NCI-H187 (cell line): ENCODE results near the gene LHFPL3.
"Not testable (repeated sequence)": the region's sequence is repeated elsewhere in the genome, so short reads cannot be mapped to it uniquely, and the experiment has no call there.

ENCODE experiments used
- DNase-seq, 2 experiments: peaks; one replicate each; lab custom pipeline; 2025; lab: John Stamatoyannopoulos, UW

Gene LHFPL3

GRCh38 chr7:104695563-104695962, 367.2 kb downstream of the LHFPL3 start:
- DNase-seq: no peak

- no peak for DNase-seq
These were observed 371.9 kb downstream of the LHFPL3 start for GRCh38 chr7:104700336-104700735.

- DNase-seq: not testable (repeated sequence)
These were observed 392.6 kb downstream of the LHFPL3 start for GRCh38 chr7:104721027-104721426.

GRCh38 chr7:104723001-104723400, 394.6 kb downstream of the LHFPL3 start:
- DNase-seq: no peak

GRCh38 chr7:104758504-104758903, 430.1 kb downstream of the LHFPL3 start:
- DNase-seq: no peak

GRCh38 chr7:104761892-104762291, 433.5 kb downstream of the LHFPL3 start:
- no peak for DNase-seq

GRCh38 chr7:104767113-104767512, 438.7 kb downstream of the LHFPL3 start:
- no peak for DNase-seq

- no peak for DNase-seq
These were observed 439.6 kb downstream of the LHFPL3 start for GRCh38 chr7:104767826-104768536.

GRCh38 chr7:104772405-104773345, 444.3 kb downstream of the LHFPL3 start:
- no peak for DNase-seq

- DNase-seq: no peak
These were observed 445.4 kb downstream of the LHFPL3 start for GRCh38 chr7:104773796-104774195.

GRCh38 chr7:104775531-104775930, 447.1 kb downstream of the LHFPL3 start:
- DNase-seq: no peak

- DNase-seq: no peak
These were observed 448.9 kb downstream of the LHFPL3 start for GRCh38 chr7:104777301-104777800.

GRCh38 chr7:104779888-104780287, 451.5 kb downstream of the LHFPL3 start:
- DNase-seq: no peak

GRCh38 chr7:104784686-104785085, 456.3 kb downstream of the LHFPL3 start:
- DNase-seq: no peak

- DNase-seq: no peak
These were observed 461.4 kb downstream of the LHFPL3 start for GRCh38 chr7:104789780-104790179.

GRCh38 chr7:104790440-104790839, 462.0 kb downstream of the LHFPL3 start:
- DNase-seq: no peak

GRCh38 chr7:104791080-104791479, 462.7 kb downstream of the LHFPL3 start:
- no peak for DNase-seq

GRCh38 chr7:104793066-104793465, 464.7 kb downstream of the LHFPL3 start:
- no peak for DNase-seq

GRCh38 chr7:104794154-104794553, 465.8 kb downstream of the LHFPL3 start:
- no peak for DNase-seq

GRCh38 chr7:104794589-104794988, 466.2 kb downstream of the LHFPL3 start:
- no peak for DNase-seq

- no peak for DNase-seq
These were observed 466.7 kb downstream of the LHFPL3 start for GRCh38 chr7:104795086-104795485.

- no peak for DNase-seq
These were observed 467.4 kb downstream of the LHFPL3 start for GRCh38 chr7:104795616-104796398.
